Pancreas (tissue), 10 donors: Measurements from ENCODE around the gene TAF1B. TPM values are rescaled to one million over a fixed set of nuclear protein-coding genes. Genes with fewer than 3 reads are reported as not detected.
A peak's percentile ranks its signal among the peaks of the same experiment; 100 is the strongest.

Experiments
- ATAC-seq, 4 donors: fragments of 200-7000 bp; cut with Tn5 transposase; one replicate each; pipeline versions ENCODE4 v1.8.0 to v1.9.1; 2020; ENCODE audit warnings: mild to moderate bottlenecking in 4 of 4, moderate library complexity in 4 of 4
- DNase-seq, 6 donors: peaks; one replicate each; pipeline ENCODE4 v3.0.0-alpha.2; 2020
- FAIRE-seq: peaks from 2 replicates; lab custom pipeline; 2012; peaks lifted over from hg19 to GRCh38; lab: Jason Lieb, UNC
- H3K27ac ChIP-seq, 4 donors: fragments of 200-600 bp; sonication (generic); 1 replicate in 3 of 4; 2 replicates in 1 of 4; pipeline versions ENCODE4 v1.5.0 to v1.8.0; 2020
- H3K27me3 ChIP-seq, 4 donors: fragments of 200-600 bp; one replicate each; pipeline ENCODE4 v1.8.0; 2021
- H3K36me3 ChIP-seq, 3 donors: fragments of 200-600 bp; sonication (generic) in 1 of 3; one replicate each; pipeline versions ENCODE4 v1.5.0 to v1.8.0; 2020 to 2021
- H3K4me1 ChIP-seq, 3 donors: fragments of 200-600 bp; one replicate each; pipeline ENCODE4 v1.8.0; 2021
- H3K4me3 ChIP-seq, 4 donors: fragments of 200-600 bp; sonication (generic) in 2 of 4; one replicate each; pipeline versions ENCODE4 v1.5.0 to v1.8.0; 2020 to 2021
- H3K9me3 ChIP-seq, 4 donors: fragments of 200-600 bp; one replicate each; pipeline ENCODE4 v1.8.0; 2021
- WGBS, 2 donors: extraction: QIAGEN DNeasy Blood & Tissue Kit; methylation state at CpG; one replicate each; pipeline ENCODE4 v1.1.7; 2013; 5-methylcytosine and 5-hydroxymethylcytosine counted together
- intact Hi-C, 3 donors: fragments of 100-400 bp; cut with DNase I; formaldehyde crosslinking; loops; one replicate each; pipeline versions ENCODE4 v1.11.1 to v1.14.2; 2022
- polyA plus RNA-seq, 2 donors: library from polyadenylated mRNA; stranded (reverse); fragments of 200-250 nt; gene quantifications; one replicate each; pipeline ENCODE4 v1.2.3, GENCODE V29; 2013
- total RNA-seq, 6 donors: library from RNA; stranded (reverse); fragmentation: NEBNext Ultra II Directional in 4 of 6; extraction: Animal tissue kit (Norgen Biotek cat#: 25700) in 4 of 6; gene quantifications; one replicate each; pipeline versions ENCODE4 v1.2.1 to v1.2.4, GENCODE V29; 2021 to 2023
- TF ChIP-seq, protein P1 (sequence below), 4 donors: fragments of 200-600 bp; sonication (generic) in 3 of 4; IDR thresholded peaks; one replicate each; pipeline versions ENCODE4 v1.5.0 to v1.8.0; 2021; ENCODE audit warnings: antibody characterized with exemption in 4 of 4
- donor health status: healthy with polysubstance abuse.
- donor health status: DM: no; HTN: no; CAD: no; lungs with moderate emphysema.
- donor health status: DM: no; HTN: no; CAD: no.
- donor health status: control.
- donor health status: control.
- donor health status: Bipolar disorder and iron deficiency.
- donor health status: DM: yes; HTN: yes; CAD: no.
- donor health status: DM: no; HTN: no; CAD: no.
- donor health status: DM: no; HTN: no; CAD: no.
- donor health status: DM: yes; HTN: yes; CAD: no.

The TAF1B gene
- total and polyA plus RNA-seq, 8 donors: 2.3 to 11.4 (median 5.8) TPM

DNA sequence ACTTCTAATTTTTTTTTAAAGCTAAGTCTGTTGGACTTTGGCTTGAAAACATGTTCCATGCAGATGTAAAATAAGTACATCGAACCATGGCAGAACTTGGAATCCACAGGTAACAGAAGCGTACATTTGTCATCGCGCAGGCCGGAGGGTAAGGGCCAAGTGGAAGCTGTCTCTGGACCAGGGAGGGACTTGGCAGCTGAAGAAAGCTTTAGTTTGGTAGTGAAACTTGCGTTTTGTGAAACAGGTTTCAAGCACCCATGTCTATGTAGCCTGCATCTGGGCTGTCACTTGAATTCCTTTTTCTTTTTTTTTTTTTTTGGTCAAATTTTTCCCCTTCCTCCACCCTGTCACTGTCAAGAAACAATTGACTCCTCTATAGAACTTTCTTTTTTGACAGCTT lies 128.6 kb downstream of the TAF1B start:
- FAIRE-seq: no peak
- H3K27ac ChIP-seq: no peak overlapping the region
- intact Hi-C loops: no loop called here
- WGBS, 2 donors: 95 to 96% methylated on average over 6 of the region's 6 CpGs
- no peak for DNase-seq
- TF ChIP-seq, protein P1, sequence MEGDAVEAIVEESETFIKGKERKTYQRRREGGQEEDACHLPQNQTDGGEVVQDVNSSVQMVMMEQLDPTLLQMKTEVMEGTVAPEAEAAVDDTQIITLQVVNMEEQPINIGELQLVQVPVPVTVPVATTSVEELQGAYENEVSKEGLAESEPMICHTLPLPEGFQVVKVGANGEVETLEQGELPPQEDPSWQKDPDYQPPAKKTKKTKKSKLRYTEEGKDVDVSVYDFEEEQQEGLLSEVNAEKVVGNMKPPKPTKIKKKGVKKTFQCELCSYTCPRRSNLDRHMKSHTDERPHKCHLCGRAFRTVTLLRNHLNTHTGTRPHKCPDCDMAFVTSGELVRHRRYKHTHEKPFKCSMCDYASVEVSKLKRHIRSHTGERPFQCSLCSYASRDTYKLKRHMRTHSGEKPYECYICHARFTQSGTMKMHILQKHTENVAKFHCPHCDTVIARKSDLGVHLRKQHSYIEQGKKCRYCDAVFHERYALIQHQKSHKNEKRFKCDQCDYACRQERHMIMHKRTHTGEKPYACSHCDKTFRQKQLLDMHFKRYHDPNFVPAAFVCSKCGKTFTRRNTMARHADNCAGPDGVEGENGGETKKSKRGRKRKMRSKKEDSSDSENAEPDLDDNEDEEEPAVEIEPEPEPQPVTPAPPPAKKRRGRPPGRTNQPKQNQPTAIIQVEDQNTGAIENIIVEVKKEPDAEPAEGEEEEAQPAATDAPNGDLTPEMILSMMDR (IDR thresholded peaks at IDR 0.05): no peak
- ATAC-seq: no peak
- H3K36me3 ChIP-seq: no peaks in the 10 kb centered on the region
- H3K4me3 ChIP-seq: no peak overlapping the region
- H3K9me3 ChIP-seq: no peaks in the 10 kb centered on the region
- peaks cover 0 to 12% (median 0%) of the 10 kb centered on the region in 3 donors for H3K4me1 ChIP-seq
- no peaks in the 10 kb centered on the region for H3K27me3 ChIP-seq

DNA sequence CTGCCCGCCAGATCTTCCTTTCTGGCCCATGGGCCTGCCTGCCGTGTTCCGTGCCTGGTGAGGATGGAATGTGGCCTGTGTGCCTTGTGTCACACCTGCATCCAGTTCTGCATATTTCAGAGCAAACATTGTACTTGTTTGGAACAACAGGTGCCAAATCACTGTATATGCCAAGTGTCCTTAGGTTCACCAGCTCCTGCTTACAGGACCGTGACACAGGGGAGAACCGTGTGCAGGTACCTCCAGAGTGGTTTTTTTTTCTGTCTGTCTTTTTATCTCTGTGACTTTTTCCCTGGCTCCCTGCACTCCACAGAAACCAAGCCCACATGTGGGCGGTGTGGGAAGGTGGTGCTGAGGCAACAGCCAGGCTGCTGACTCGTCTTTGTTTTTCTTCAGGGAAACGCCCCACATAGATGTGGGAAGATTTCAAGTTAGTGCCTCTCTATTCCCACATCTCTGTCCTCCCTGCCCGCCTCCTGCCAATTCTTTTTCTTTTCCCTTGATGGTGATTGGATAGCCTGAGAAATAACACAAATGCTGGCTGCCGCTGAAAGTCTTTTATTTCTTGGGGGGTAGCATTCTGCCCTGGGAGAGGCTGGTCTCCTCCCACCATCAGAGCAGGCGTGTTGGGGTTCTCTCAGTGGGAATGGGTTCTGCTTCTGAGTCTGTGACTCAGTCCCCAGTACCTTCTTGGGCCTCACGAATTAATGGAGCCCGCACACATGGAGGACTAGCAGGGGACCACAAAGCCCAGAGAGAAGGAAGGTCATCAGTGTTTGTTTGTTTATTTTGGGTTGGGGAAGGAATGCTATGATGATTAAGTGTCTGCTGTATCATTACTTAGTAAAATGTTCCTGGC lies 129.6 kb downstream of the TAF1B start:
- H3K4me1 ChIP-seq: peaks cover 0 to 12% (median 0%) of the 10 kb centered on the region in 3 donors
- intact Hi-C loops: no loop called here
- WGBS, 2 donors: 54 to 55% methylated on average over 13 of the region's 13 CpGs
- H3K4me3 ChIP-seq: no peak overlapping the region
- peak; percentile 25 to 53 (median 38) for ATAC-seq
- TF ChIP-seq, protein P1 (IDR thresholded peaks at IDR 0.05): no peak
- DNase-seq: no peak
- no peak for FAIRE-seq
- H3K36me3 ChIP-seq: no peaks in the 10 kb centered on the region
- H3K27me3 ChIP-seq: no peaks in the 10 kb centered on the region
- H3K9me3 ChIP-seq: no peaks in the 10 kb centered on the region
- H3K27ac ChIP-seq: peak overlapping the region in 1 of 4 donors; percentile 31

DNA sequence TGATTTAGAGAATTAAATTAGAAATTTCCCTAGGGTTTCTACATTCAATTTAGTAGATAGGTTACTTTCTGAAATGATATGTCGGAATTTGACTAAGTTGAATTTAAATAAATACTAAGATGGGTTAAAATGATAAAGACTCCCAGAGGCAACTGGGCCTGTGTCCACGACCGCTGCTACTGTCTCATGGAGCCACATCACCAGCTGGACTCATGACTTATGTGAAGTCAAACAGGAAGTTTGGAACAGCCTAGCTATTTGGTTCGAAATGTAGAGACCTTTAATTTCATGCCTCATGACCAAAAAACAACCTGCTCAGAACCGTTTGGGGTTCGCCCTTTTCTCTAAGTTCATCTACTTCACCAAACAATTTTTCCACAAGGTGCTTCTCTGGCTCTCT lies 130.4 kb downstream of the TAF1B start:
- ATAC-seq (no peak), FAIRE-seq (no peak), DNase-seq (no peak)
- Histone ChIP-seq H3K4me3 (no peak overlapping the region), H3K4me1 (peaks cover 0 to 12% (median 0%) of the 10 kb centered on the region in 3 donors), H3K9me3 (no peaks in the 10 kb centered on the region), H3K36me3 (no peaks in the 10 kb centered on the region), H3K27me3 (no peaks in the 10 kb centered on the region), H3K27ac (no peak overlapping the region)
- WGBS, 2 donors: 88 to 92% methylated on average over 6 of the region's 6 CpGs
- TF ChIP-seq, protein P1 (IDR thresholded peaks at IDR 0.05): no peak
- intact Hi-C loops: no loop called here

DNA sequence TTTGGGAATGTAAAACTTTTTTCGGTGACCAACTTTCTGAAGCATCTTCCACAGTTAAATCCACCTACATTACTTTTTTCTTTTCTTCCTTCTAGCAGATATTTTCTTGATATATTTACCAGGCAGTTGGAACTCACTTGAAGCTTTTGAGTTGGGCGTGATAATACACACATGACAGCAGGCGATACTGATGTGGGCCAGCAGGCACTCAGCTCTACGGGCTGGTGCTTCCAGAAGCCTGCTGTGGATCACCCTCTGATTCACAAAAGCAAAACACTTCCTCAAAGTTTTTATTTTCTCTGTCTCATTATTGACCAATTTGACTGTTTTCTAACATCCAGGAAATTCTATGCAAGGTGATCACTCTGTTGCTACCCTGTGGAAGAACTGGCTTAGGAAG lies 131.1 kb downstream of the TAF1B start:
- no peak for ATAC-seq
- Histone ChIP-seq H3K27me3 (no peaks in the 10 kb centered on the region), H3K27ac (no peak overlapping the region), H3K36me3 (no peaks in the 10 kb centered on the region), H3K9me3 (no peaks in the 10 kb centered on the region), H3K4me3 (no peak overlapping the region), H3K4me1 (peaks cover 0 to 12% (median 0%) of the 10 kb centered on the region in 3 donors)
- TF ChIP-seq, protein P1 (IDR thresholded peaks at IDR 0.05): no peak
- no peak for DNase-seq
- FAIRE-seq: no peak
- WGBS, 2 donors: 74 to 83% methylated on average over 4 of the region's 4 CpGs
- intact Hi-C loops: no loop called here

DNA sequence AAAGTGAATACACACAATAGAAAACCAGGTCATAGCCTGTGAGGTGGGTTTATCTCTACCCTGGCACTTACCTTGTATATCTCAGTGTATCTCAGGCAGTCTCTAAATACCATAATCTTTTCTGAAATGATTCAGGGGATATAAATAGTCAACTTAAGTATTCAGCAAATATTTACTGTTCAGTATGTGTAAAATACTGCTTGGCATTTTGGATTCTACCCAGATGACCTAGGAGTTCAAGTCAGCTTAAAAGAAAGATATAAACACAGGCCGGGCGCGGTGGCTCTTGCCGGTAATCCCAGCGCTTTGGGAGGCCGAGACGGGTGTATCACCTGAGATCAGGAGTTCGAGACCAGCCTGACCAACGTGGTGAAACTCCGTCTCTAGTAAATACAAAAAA lies 132.1 kb downstream of the TAF1B start:
- H3K27me3 ChIP-seq: no peaks in the 10 kb centered on the region
- ATAC-seq (peak; percentile 74 to 84 (median 82)), DNase-seq (peak in 5 of 6 donors; percentile 55 to 68 (median 66)), FAIRE-seq (no peak)
- TF ChIP-seq, protein P1 (IDR thresholded peaks at IDR 0.05): no peak
- no peaks in the 10 kb centered on the region for H3K36me3 ChIP-seq
- no peaks in the 10 kb centered on the region for H3K9me3 ChIP-seq
- H3K4me3 ChIP-seq: no peak overlapping the region
- 37 to 43% methylated on average over 10 of the region's 10 CpGs for WGBS, 2 donors
- peaks cover 0 to 12% (median 0%) of the 10 kb centered on the region in 3 donors for H3K4me1 ChIP-seq
- intact Hi-C loops: no loop called here
- peak overlapping the region in 2 of 4 donors; percentile 51 to 67 for H3K27ac ChIP-seq
